Adipocyte (in vitro differentiated cells): Measurements from ENCODE around the gene MID1.

Experiments
- DNase-seq: peaks from one replicate; pipeline ENCODE4 v3.0.0-alpha.2; 2015; ENCODE audit warnings: low read depth
- H3K27me3 ChIP-seq: replicated peaks from 2 replicates; pipeline ENCODE4 v1.7.0; 2013; ENCODE audit warnings: mild to moderate bottlenecking, low read length, moderate library complexity; ENCODE audit not compliant: control insufficient read depth, insufficient read depth
- H3K36me3 ChIP-seq: 2 replicates; pipeline ENCODE4 v1.7.0; 2013; ENCODE audit warnings: low read length, mild to moderate bottlenecking, moderate library complexity; ENCODE audit not compliant: control insufficient read depth, insufficient read depth, severe bottlenecking
- H3K4me1 ChIP-seq: 2 replicates; pipeline ENCODE4 v1.7.0; 2013; ENCODE audit warnings: mild to moderate bottlenecking, low read length, moderate library complexity; ENCODE audit not compliant: control insufficient read depth, insufficient read depth
- H3K4me3 ChIP-seq: 2 replicates; pipeline ENCODE4 v1.7.0; 2013; ENCODE audit warnings: mild to moderate bottlenecking, low read length, moderate library complexity
- H3K9ac ChIP-seq: 2 replicates; pipeline ENCODE4 v1.7.0; 2013; ENCODE audit warnings: mild to moderate bottlenecking, low read length, moderate library complexity
- H3K9me3 ChIP-seq: 2 replicates; pipeline ENCODE4 v1.7.0; 2013; ENCODE audit warnings: mild to moderate bottlenecking, low read length, moderate library complexity; ENCODE audit not compliant: control insufficient read depth

MID1 gene

GRCh38 chrX:10617186-10617998 is 3.0 kb downstream of the MID1 start:
- no peak for DNase-seq
- no peak overlapping the region for H3K9ac ChIP-seq
- no peaks in the 10 kb centered on the region for H3K36me3 ChIP-seq
- peak overlapping the region; percentile 88 for H3K4me3 ChIP-seq
- H3K27me3 ChIP-seq: no peaks in the 10 kb centered on the region
- H3K4me1 ChIP-seq: peaks cover 24% of the 10 kb centered on the region
- H3K9me3 ChIP-seq: no peaks in the 10 kb centered on the region

GRCh38 chrX:10615931-10616774 is 4.2 kb downstream of the MID1 start:
- H3K4me3 ChIP-seq: peak overlapping the region; percentile 68
- no peaks in the 10 kb centered on the region for H3K9me3 ChIP-seq
- H3K27me3 ChIP-seq: no peaks in the 10 kb centered on the region
- peaks cover 32% of the 10 kb centered on the region for H3K4me1 ChIP-seq
- no peaks in the 10 kb centered on the region for H3K36me3 ChIP-seq
- H3K9ac ChIP-seq: peak overlapping the region; percentile 42
- peak; percentile 73 for DNase-seq

GRCh38 chrX:10612215-10612614 is 8.2 kb downstream of the MID1 start:
- Histone ChIP-seq H3K4me3 (peak overlapping the region; percentile 23), H3K9me3 (no peaks in the 10 kb centered on the region), H3K4me1 (peaks cover 41% of the 10 kb centered on the region), H3K9ac (peak overlapping the region; percentile 47), H3K27me3 (no peaks in the 10 kb centered on the region), H3K36me3 (no peaks in the 10 kb centered on the region)
- DNase-seq: peak; percentile 50

GRCh38 chrX:10611441-10612090 is 8.8 kb downstream of the MID1 start:
- H3K9ac ChIP-seq: peak overlapping the region; percentile 47
- no peaks in the 10 kb centered on the region for H3K9me3 ChIP-seq
- peaks cover 37% of the 10 kb centered on the region for H3K4me1 ChIP-seq
- H3K27me3 ChIP-seq: no peaks in the 10 kb centered on the region
- DNase-seq: no peak
- peak overlapping the region; percentile 23 for H3K4me3 ChIP-seq
- H3K36me3 ChIP-seq: no peaks in the 10 kb centered on the region

GRCh38 chrX:10608099-10608498 is 12.3 kb downstream of the MID1 start:
- Histone ChIP-seq H3K9me3 (no peaks in the 10 kb centered on the region), H3K27me3 (no peaks in the 10 kb centered on the region), H3K4me3 (no peak overlapping the region), H3K4me1 (peaks cover 37% of the 10 kb centered on the region), H3K36me3 (no peaks in the 10 kb centered on the region), H3K9ac (no peak overlapping the region)
- peak; percentile 54 for DNase-seq

GRCh38 chrX:10607233-10607632 is 13.2 kb downstream of the MID1 start:
- no peaks in the 10 kb centered on the region for H3K27me3 ChIP-seq
- no peak for DNase-seq
- no peak overlapping the region for H3K4me3 ChIP-seq
- no peaks in the 10 kb centered on the region for H3K36me3 ChIP-seq
- peaks cover 29% of the 10 kb centered on the region for H3K4me1 ChIP-seq
- H3K9ac ChIP-seq: no peak overlapping the region
- H3K9me3 ChIP-seq: no peaks in the 10 kb centered on the region

- Histone ChIP-seq H3K4me1 (peaks cover 11% of the 10 kb centered on the region), H3K27me3 (no peaks in the 10 kb centered on the region), H3K9me3 (no peaks in the 10 kb centered on the region), H3K36me3 (no peaks in the 10 kb centered on the region), H3K9ac (no peak overlapping the region), H3K4me3 (no peak overlapping the region)
- no peak for DNase-seq
These were observed 16.8 kb downstream of the MID1 start for GRCh38 chrX:10603612-10604011.

GRCh38 chrX:10602646-10603045 is 17.7 kb downstream of the MID1 start:
- no peak overlapping the region for H3K4me3 ChIP-seq
- H3K9ac ChIP-seq: no peak overlapping the region
- no peaks in the 10 kb centered on the region for H3K36me3 ChIP-seq
- DNase-seq: no peak
- no peaks in the 10 kb centered on the region for H3K27me3 ChIP-seq
- peaks cover 5% of the 10 kb centered on the region for H3K4me1 ChIP-seq
- H3K9me3 ChIP-seq: no peaks in the 10 kb centered on the region

- DNase-seq: no peak
- H3K4me1 ChIP-seq: no peaks in the 10 kb centered on the region
- no peak overlapping the region for H3K9ac ChIP-seq
- no peaks in the 10 kb centered on the region for H3K9me3 ChIP-seq
- H3K36me3 ChIP-seq: no peaks in the 10 kb centered on the region
- no peaks in the 10 kb centered on the region for H3K27me3 ChIP-seq
- H3K4me3 ChIP-seq: no peak overlapping the region
These were observed 19.9 kb downstream of the MID1 start for GRCh38 chrX:10600479-10600878.

- Histone ChIP-seq H3K36me3 (no peaks in the 10 kb centered on the region), H3K27me3 (no peaks in the 10 kb centered on the region), H3K4me1 (no peaks in the 10 kb centered on the region), H3K9ac (no peak overlapping the region), H3K4me3 (no peak overlapping the region), H3K9me3 (no peaks in the 10 kb centered on the region)
- DNase-seq: no peak
These were observed 21.8 kb downstream of the MID1 start for GRCh38 chrX:10598540-10598939.

- Histone ChIP-seq H3K4me1 (no peaks in the 10 kb centered on the region), H3K9me3 (no peaks in the 10 kb centered on the region), H3K36me3 (no peaks in the 10 kb centered on the region), H3K9ac (no peak overlapping the region), H3K4me3 (no peak overlapping the region), H3K27me3 (no peaks in the 10 kb centered on the region)
- peak; percentile 43 for DNase-seq
These were observed 22.5 kb downstream of the MID1 start for GRCh38 chrX:10597871-10598270.
